ENCODE results near the gene TCF7L1. TPM values are rescaled to one million over a fixed set of nuclear protein-coding genes. Genes with fewer than 3 reads are reported as not detected.

Gene TCF7L1
- total and polyA plus RNA-seq, 9 donors: 5.1 to 53.1 (median 41.3) TPM

DNA sequence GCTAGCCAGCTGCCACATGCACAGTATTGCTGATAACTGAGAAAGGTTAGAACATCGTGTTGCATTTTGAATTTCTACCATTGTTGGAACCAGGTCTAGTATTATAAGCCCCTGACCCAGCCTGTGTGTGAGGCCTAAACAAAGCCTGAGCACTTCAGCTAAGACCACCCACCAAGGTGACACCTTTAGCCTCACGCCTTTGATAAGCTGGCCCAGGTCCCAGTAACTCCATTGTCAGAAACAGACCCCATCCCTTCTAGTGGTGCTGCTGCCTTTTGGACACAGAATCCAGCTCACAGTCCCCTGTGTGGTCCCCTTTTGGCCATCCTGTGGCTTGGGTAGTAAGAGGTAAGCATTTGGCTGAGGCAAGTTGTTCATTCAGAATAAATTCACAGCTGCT is 223.0 kb downstream of the TCF7L1 start:
- 88% methylated on average over 2 of the region's 2 CpGs for WGBS (ENCODE audit: insufficient coverage)
- DNase-seq: no peak
- Histone ChIP-seq H3K27ac (ENCODE audit: low read length) (no peak overlapping the region), H3K27me3 (ENCODE audit: control insufficient read depth, insufficient read depth, low read length) (no peaks in the 10 kb centered on the region), H3K36me3 (ENCODE audit: control insufficient read depth, insufficient read depth, low read length) (peaks cover 32% of the 10 kb centered on the region), H3K9me3 (replicated peaks; ENCODE audit: control insufficient read depth, low read depth, low read length) (no peaks in the 10 kb centered on the region), H3K4me1 (ENCODE audit: control insufficient read depth, insufficient read depth, low read length) (peaks cover 15% of the 10 kb centered on the region), H3K4me3 (ENCODE audit: low read length) (no peak overlapping the region)

- Histone ChIP-seq H3K4me3 (ENCODE audit: low read length) (no peak overlapping the region), H3K27ac (ENCODE audit: low read length) (no peak overlapping the region), H3K9me3 (replicated peaks; ENCODE audit: control insufficient read depth, low read depth, low read length) (no peaks in the 10 kb centered on the region), H3K36me3 (ENCODE audit: control insufficient read depth, insufficient read depth, low read length) (peaks cover 34% of the 10 kb centered on the region), H3K27me3 (ENCODE audit: control insufficient read depth, insufficient read depth, low read length) (no peaks in the 10 kb centered on the region), H3K4me1 (ENCODE audit: control insufficient read depth, insufficient read depth, low read length) (peaks cover 15% of the 10 kb centered on the region)
- WGBS (ENCODE audit: insufficient coverage): 83% methylated on average over 1 of the region's 3 CpGs
- DNase-seq: no peak
Observed at GRCh38 chr2:85357736-85358135, 224.5 kb downstream of the TCF7L1 start.

Other genes with a start within 250 kb of the TCF7L1 start
- gene TMSB10, start 227.7 kb upstream of the TCF7L1 start, total RNA-seq: 3,326 TPM
- 1,000 to 10,000 TPM; 1,195 to 1,712 (median 1,484) TPM for gene TMSB10, start 227.7 kb upstream of the TCF7L1 start, polyA plus RNA-seq (ENCODE audit: insufficient read depth in 1 of 8, insufficient read length in 8 of 8, low replicate concordance in 1 of 8)
- 38.0 TPM for gene KCMF1, start 162.2 kb upstream of the TCF7L1 start, total RNA-seq
- 10 to 100 TPM; 37.3 to 42.0 (median 39.1) TPM for gene KCMF1, start 162.2 kb upstream of the TCF7L1 start, polyA plus RNA-seq (ENCODE audit: insufficient read depth in 1 of 8, insufficient read length in 8 of 8, low replicate concordance in 1 of 8)
- 38.3 TPM for gene TGOLN2, start 194.6 kb downstream of the TCF7L1 start, total RNA-seq
- 10 to 100 TPM; 54.4 to 72.9 (median 65.6) TPM for gene TGOLN2, start 194.6 kb downstream of the TCF7L1 start, polyA plus RNA-seq (ENCODE audit: insufficient read depth in 1 of 8, insufficient read length in 8 of 8, low replicate concordance in 1 of 8)
- gene RETSAT, start 221.1 kb downstream of the TCF7L1 start, total RNA-seq: 11.7 TPM
- gene RETSAT, start 221.1 kb downstream of the TCF7L1 start, polyA plus RNA-seq (ENCODE audit: insufficient read depth in 1 of 8, insufficient read length in 8 of 8, low replicate concordance in 1 of 8): 10 to 100 TPM in 7 of 8 donors, 1 to 10 TPM in 1; 7.9 to 19.2 (median 15.5) TPM
- 14.3 TPM for gene ELMOD3, start 221.4 kb downstream of the TCF7L1 start, total RNA-seq
- 10 to 100 TPM; 10.6 to 18.6 (median 16.1) TPM for gene ELMOD3, start 221.4 kb downstream of the TCF7L1 start, polyA plus RNA-seq (ENCODE audit: insufficient read depth in 1 of 8, insufficient read length in 8 of 8, low replicate concordance in 1 of 8)

All from muscle of leg (tissue), 11 donors.